Measurements from ENCODE around the gene CHAT.

- no peak for TF ChIP-seq POLR2A (IDR thresholded peaks at IDR 0.05)
- no peak for TF ChIP-seq CTCF (IDR thresholded peaks at IDR 0.05)
Measured at GRCh38 chr10:49587981-49588380, 25.9 kb upstream of the CHAT start.

Measured in right lobe of liver (tissue), 4 donors.